Spinal cord (tissue), 10 donors: ENCODE measurements around the gene PLXNA4. TPM values are rescaled to one million over a fixed set of nuclear protein-coding genes. Genes with fewer than 3 reads are reported as not detected.

ENCODE experiments used
- DNase-seq, 6 donors: peaks; one replicate each; pipeline versions ENCODE4 v3.0.0 to v3.0.0-alpha.2; 2013 to 2015; ENCODE audit warnings: low spot score in 6 of 6, low read depth in 4 of 6
- H3K27ac ChIP-seq: one replicate; pipeline ENCODE4 v1.5.1; 2013; ENCODE audit warnings: low read depth, low read length, control low read depth
- H3K27me3 ChIP-seq: one replicate; pipeline ENCODE4 v1.6.1; 2013; ENCODE audit warnings: low read length; ENCODE audit not compliant: control insufficient read depth, insufficient read depth
- H3K36me3 ChIP-seq: one replicate; pipeline ENCODE4 v1.6.1; 2013; ENCODE audit warnings: low read length; ENCODE audit not compliant: control insufficient read depth, insufficient read depth
- H3K4me1 ChIP-seq: one replicate; pipeline ENCODE4 v1.6.1; 2013; ENCODE audit warnings: low read length; ENCODE audit not compliant: control insufficient read depth, insufficient read depth
- H3K4me3 ChIP-seq: one replicate; pipeline ENCODE4 v1.5.1; 2013; ENCODE audit warnings: low read depth, low read length, control low read depth
- H3K9me3 ChIP-seq: one replicate; pipeline ENCODE4 v1.6.1; 2013; ENCODE audit warnings: low read length; ENCODE audit not compliant: control insufficient read depth, insufficient read depth
- WGBS: methylation state at CpG from one replicate; pipeline ENCODE4 v1.1.5; 2013; ENCODE audit warnings: missing lambda C conversion rate; ENCODE audit not compliant: insufficient coverage; 5-methylcytosine and 5-hydroxymethylcytosine counted together
- polyA plus RNA-seq, 2 donors: library from polyadenylated mRNA; unstranded; fragments of 120-200 nt; gene quantifications; one replicate each; pipeline ENCODE4 v1.2.1, GENCODE V29; 2013; ENCODE audit not compliant: insufficient read length in 2 of 2
- total RNA-seq, 2 donors: library from RNA; depleted of rRNA in 1 of 2; stranded (reverse); fragments of 120-200 nt in 1 of 2; fragments of >200 nt in 1 of 2; gene quantifications; one replicate each; pipeline versions ENCODE4 v1.2.3 to v1.2.4, GENCODE V29; 2013 to 2014
- donor health status: healthy.

The PLXNA4 gene
- total and polyA plus RNA-seq, 4 donors: 13.8 to 29.7 (median 23.2) TPM

GRCh38 chr7:132081686-132082085, 494.6 kb downstream of the PLXNA4 start:
- Histone ChIP-seq H3K27me3 (no peaks in the 10 kb centered on the region), H3K36me3 (no peaks in the 10 kb centered on the region), H3K9me3 (no peaks in the 10 kb centered on the region), H3K4me1 (peaks cover 12% of the 10 kb centered on the region), H3K27ac (no peak overlapping the region), H3K4me3 (no peak overlapping the region)
- DNase-seq: no peak
- 57% methylated on average over 1 of the region's 2 CpGs for WGBS

GRCh38 chr7:132080967-132081668, 495.2 kb downstream of the PLXNA4 start:
- 100% methylated on average over 4 of the region's 6 CpGs for WGBS
- no peaks in the 10 kb centered on the region for H3K36me3 ChIP-seq
- no peak for DNase-seq
- H3K4me3 ChIP-seq: no peak overlapping the region
- no peaks in the 10 kb centered on the region for H3K27me3 ChIP-seq
- H3K27ac ChIP-seq: no peak overlapping the region
- H3K9me3 ChIP-seq: no peaks in the 10 kb centered on the region
- H3K4me1 ChIP-seq: peaks cover 18% of the 10 kb centered on the region

- Histone ChIP-seq H3K27me3 (no peaks in the 10 kb centered on the region), H3K36me3 (no peaks in the 10 kb centered on the region), H3K27ac (no peak overlapping the region), H3K4me1 (peaks cover 23% of the 10 kb centered on the region), H3K4me3 (no peak overlapping the region), H3K9me3 (no peaks in the 10 kb centered on the region)
- 67% methylated on average over 1 of the region's 1 CpG for WGBS
- no peak for DNase-seq
These were observed 495.8 kb downstream of the PLXNA4 start for GRCh38 chr7:132080467-132080866.

GRCh38 chr7:132078891-132079735, 497.2 kb downstream of the PLXNA4 start:
- Histone ChIP-seq H3K4me1 (peaks cover 28% of the 10 kb centered on the region), H3K27ac (no peak overlapping the region), H3K27me3 (no peaks in the 10 kb centered on the region), H3K9me3 (no peaks in the 10 kb centered on the region), H3K36me3 (no peaks in the 10 kb centered on the region), H3K4me3 (no peak overlapping the region)
- 92% methylated on average over 3 of the region's 8 CpGs for WGBS
- DNase-seq: no peak

GRCh38 chr7:132077971-132078685, 498.1 kb downstream of the PLXNA4 start:
- WGBS: no CpG with 5 or more reads among the region's 7 CpGs
- peak in 2 of 6 donors; percentile 49 to 54 for DNase-seq
- no peak overlapping the region for H3K27ac ChIP-seq

GRCh38 chr7:132076301-132077035, 499.8 kb downstream of the PLXNA4 start:
- peak in 2 of 6 donors; percentile 55 to 68 for DNase-seq
- Histone ChIP-seq H3K4me3 (no peak overlapping the region), H3K36me3 (no peaks in the 10 kb centered on the region), H3K27me3 (no peaks in the 10 kb centered on the region), H3K4me1 (peaks cover 25% of the 10 kb centered on the region), H3K27ac (no peak overlapping the region), H3K9me3 (no peaks in the 10 kb centered on the region)
- 75% methylated on average over 11 of the region's 13 CpGs for whole genome bisulfite sequencing

More at GRCh38 chr7:132077971-132078685, 498.1 kb downstream of the PLXNA4 start:
- no peaks in the 10 kb centered on the region for H3K9me3 ChIP-seq
- H3K27me3 ChIP-seq: no peaks in the 10 kb centered on the region
- H3K4me1 ChIP-seq: peaks cover 26% of the 10 kb centered on the region
- H3K4me3 ChIP-seq: no peak overlapping the region
- H3K36me3 ChIP-seq: no peaks in the 10 kb centered on the region

GRCh38 chr7:132075515-132075914, 500.8 kb downstream of the PLXNA4 start:
- Histone ChIP-seq H3K36me3 (no peaks in the 10 kb centered on the region), H3K27ac (no peak overlapping the region), H3K9me3 (no peaks in the 10 kb centered on the region), H3K27me3 (no peaks in the 10 kb centered on the region), H3K4me3 (no peak overlapping the region), H3K4me1 (peaks cover 25% of the 10 kb centered on the region)
- peak in 1 of 6 donors; percentile 53 for DNase-seq
- 59% methylated on average over 2 of the region's 6 CpGs for WGBS

- Histone ChIP-seq H3K4me3 (no peak overlapping the region), H3K9me3 (no peaks in the 10 kb centered on the region), H3K27me3 (no peaks in the 10 kb centered on the region), H3K36me3 (no peaks in the 10 kb centered on the region), H3K4me1 (peaks cover 25% of the 10 kb centered on the region), H3K27ac (no peak overlapping the region)
- WGBS: 62% methylated on average over 8 of the region's 15 CpGs
- no peak for DNase-seq
These were observed 502.2 kb downstream of the PLXNA4 start for GRCh38 chr7:132073920-132074589.
